Jurkat, Clone E6-1 (cell line): ENCODE data around the gene CDKN1B.
"Not testable (repeated sequence)": the region's sequence is repeated elsewhere in the genome, so short reads cannot be mapped to it uniquely, and the experiment has no call there.

ENCODE experiments used
- DNase-seq: peaks from one replicate; pipeline ENCODE4 v3.0.0-alpha.2; 2011; ENCODE audit warnings: low read depth, low spot score
- H3K4me3 ChIP-seq: 2 replicates; pipeline ENCODE4 v1.5.1; 2011; ENCODE audit warnings: mild to moderate bottlenecking, low read length, control low read depth, moderate library complexity

CDKN1B gene

DNA sequence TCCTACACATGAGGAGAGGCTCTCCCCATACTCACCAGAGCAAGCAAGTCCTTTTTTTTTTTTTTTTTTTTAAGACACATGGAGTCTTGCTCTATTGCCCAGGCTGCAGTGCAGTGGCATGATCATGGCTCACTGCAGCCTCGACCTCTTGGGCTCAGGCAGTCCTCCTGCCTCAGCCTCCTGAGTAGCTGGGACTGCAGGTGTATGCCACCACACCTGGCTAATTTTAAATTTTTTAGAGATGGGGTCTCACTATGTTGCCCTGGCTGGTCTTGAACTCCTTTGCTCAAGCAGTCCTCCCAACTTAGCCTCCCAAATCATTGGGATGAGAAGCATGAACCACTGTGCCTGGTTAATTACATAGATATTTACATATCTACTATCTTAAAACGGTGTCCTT, 21.0 kb downstream of the CDKN1B start:
- not testable (repeated sequence) for H3K4me3 ChIP-seq, DNase-seq

DNA sequence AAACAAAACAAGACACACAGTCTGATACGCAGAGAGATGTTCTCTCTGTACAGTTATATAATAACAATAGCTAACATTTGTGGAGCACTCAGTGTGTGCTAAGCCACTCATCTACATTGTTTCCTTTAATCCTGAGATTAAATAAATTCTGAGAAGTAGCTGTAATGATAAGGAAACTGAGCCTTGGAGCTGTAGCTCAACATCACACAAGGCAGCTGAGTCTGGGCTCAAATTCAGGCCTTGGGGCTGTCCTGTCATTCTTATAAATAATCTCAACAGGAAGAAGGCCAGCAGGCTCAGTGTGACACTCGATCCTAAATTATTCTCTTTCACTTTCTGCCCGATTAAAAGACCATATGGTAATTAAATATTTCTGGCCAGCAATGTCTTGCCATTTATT, 24.5 kb downstream of the CDKN1B start:
- H3K4me3 ChIP-seq: no peak overlapping the region
- DNase-seq: no peak

DNA sequence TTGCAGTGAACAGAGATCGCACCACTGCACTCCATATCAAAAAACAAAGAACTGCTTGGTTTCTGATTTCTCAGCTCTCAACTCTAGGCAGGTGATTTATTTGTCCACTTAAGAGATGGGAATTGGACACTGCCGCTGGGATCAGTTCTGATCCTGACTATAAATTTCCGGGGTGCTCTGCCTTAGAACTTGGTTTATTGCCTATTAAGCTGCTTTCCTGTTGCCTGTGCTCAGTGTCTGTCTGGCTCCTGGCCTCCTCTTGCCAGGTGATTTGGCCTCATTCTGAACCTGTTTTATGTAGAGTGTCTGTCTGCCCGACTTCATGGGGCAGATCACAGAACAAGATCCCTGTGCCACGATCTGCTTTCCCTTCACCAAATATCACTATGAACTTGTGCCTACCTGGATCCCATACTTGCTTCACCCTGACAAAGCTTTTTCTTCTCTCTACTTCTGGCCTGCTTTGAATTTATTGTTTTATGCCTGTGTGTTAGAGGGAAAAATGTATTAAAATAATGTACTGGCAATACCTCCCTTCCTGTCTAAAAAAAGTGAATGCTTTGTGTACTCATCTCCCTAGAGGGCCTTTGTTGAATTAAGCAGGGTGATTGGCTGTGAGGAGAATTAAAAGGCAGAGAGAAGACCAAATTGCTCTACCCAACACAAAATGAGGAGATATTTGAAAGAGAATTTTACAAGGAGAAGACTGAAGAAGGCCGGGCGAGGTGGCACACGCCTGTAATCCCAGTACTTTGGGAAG, 27.6 kb downstream of the CDKN1B start:
- DNase-seq: no peak
- no peak overlapping the region for H3K4me3 ChIP-seq

DNA sequence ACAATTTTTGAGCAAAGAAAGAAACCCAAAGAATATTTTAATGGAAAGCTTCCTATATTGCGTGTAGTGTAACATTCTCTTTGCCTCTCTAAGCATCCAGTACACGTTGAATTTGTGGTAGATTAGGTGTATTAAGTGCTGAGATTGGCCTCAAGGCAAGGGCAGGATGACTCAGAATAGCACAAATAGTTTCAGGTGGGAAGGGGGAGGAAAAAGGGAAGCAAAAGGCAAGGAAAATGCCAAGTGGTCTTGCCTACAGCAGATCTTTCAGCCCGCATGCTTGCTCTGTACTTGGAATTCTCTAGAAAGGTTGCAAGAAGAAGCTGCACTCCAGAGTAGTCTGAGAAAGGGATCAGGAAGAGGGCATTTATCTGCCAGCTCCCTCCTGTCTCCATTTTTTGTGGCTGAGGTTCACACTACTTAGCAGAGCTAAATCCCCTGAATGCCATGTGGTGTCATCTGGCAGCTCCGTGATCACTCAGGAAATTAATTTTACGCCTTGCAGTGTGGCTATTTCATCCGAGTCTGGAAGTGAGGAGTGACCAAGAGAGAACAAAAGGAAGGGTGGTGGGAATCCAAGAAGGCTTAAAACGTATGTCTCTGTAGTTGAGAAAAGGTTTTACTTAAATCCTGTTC, 28.5 kb downstream of the CDKN1B start:
- H3K4me3 ChIP-seq: no peak overlapping the region
- no peak for DNase-seq

DNA sequence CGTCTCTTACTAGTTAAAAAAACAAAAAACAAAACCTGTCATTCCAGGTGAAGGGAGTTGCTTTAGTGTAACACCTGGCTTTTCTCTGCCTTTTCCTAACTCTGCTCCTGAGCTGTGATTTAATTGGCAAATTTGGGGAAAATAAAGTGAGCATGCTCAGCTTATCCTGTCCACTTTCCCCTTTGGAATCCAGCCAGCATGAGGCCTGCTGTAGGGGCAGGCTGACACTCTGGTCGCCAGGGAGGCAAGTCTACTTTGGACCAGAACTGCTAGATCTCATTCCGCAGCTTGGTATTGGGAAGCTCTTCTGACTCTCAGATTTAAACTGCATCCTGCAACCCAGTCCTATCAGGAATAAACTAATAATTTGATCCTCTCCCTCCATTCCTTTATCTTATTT, 30.1 kb downstream of the CDKN1B start:
- no peak for DNase-seq
- no peak overlapping the region for H3K4me3 ChIP-seq

DNA sequence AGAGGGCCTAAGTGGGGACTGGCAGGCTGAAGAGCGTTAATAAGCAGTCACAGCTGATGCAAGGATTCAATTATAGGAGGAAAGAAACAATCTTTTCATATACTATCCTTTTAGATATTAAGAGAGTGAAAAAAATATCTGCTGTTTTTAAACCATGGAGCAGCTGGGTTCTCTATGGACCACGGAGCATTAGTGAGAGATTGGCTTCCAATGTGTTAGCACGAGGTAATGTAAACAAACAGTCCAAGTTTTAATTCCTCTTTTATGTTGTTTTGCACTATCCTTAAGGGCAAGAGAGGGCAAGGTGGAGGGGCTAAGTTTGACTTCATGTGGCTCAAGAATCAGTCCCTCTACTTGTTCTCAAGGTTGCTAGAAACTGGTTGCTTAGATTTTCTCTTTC, 30.9 kb downstream of the CDKN1B start:
- H3K4me3 ChIP-seq: no peak overlapping the region
- DNase-seq: no peak

DNA sequence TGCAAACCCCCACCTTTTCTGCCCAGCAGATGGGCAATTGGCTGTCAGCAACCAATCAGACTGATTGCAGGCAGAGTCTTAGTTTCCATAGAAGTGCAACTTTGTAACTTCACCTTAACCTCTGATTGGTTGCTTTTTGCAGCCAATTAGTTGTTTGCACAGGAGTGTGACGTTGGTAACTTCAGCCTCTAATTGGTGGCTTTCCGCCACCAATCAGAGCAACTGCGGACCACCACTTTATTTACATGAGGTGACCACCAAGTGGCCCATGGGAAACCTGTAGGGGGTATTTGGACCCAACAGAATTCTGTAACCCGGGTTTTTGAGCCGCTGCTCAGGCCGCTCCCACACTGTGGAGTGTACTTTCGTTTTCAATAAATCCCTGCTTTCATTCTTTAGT, 32.3 kb downstream of the CDKN1B start:
- no peak overlapping the region for H3K4me3 ChIP-seq
- no peak for DNase-seq

DNA sequence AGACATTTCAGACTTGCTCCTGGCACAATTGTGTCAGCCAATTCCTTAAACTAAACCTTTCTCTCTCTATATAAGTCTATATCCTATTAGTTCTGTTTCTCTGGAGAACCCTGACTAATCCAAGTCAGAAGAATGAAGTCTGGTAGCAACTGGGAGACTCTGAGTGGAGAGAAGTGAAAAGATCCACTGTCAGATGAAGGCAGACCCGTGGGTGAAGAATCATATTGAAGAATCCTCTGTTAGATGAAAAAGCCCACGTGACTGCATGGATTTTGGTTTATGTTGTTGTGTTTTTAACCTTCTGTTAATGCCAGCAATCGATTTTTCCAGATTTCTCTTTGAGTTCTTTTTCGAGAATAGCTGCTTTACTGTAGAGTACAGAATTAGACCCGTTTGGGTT, 38.8 kb downstream of the CDKN1B start:
- no peak overlapping the region for H3K4me3 ChIP-seq
- DNase-seq: no peak

DNA sequence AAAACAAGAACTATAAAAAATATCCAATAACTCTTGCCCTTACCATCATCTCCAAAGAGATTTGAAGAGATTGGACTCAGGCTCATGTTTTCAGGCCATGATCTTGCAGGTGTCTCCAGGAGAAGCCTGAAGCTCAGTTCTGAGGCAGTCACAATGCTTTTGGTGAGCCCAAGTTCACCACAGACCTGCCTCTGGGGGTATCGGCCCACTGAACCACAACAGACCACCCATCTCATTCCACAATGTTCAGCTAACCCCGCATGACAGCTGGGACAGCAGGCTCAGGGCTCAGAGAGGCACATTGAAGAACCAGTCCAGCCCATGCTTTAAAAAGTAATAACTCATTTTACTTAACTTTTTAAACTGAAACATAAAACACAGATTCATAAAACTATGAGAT, 40.0 kb downstream of the CDKN1B start:
- DNase-seq: no peak
- no peak overlapping the region for H3K4me3 ChIP-seq

DNA sequence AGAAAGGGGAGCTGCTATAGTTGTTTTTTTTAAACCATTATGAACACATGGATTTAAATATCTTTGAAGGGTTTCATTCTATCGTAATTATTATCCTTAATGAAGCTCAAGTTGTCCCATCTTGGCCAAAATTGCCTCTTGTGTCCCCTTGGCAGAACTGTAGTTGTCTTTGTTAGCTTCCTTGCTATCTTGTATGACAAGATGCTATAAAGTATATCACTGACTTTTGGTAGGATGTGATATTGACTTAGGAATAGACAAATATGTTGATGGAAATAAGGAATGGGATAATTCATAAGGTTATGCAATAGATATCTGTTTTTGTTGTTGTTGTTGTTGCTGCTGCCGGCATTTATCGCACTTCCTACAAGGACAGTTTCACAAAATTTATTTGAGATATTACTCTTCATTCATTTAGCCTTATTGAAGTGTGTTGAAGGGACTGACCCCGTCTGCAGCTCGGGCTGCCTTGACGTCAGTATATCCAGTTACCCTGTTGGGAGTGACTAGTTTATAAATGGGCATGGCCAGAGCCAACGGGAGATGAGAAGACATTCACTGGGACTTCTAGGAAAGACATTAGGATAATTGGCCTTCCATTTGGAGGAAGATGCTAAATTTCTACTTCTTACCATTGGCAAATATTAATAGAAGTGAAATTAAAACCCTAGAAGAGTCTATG, 42.2 kb downstream of the CDKN1B start:
- DNase-seq: no peak
- no peak overlapping the region for H3K4me3 ChIP-seq

DNA sequence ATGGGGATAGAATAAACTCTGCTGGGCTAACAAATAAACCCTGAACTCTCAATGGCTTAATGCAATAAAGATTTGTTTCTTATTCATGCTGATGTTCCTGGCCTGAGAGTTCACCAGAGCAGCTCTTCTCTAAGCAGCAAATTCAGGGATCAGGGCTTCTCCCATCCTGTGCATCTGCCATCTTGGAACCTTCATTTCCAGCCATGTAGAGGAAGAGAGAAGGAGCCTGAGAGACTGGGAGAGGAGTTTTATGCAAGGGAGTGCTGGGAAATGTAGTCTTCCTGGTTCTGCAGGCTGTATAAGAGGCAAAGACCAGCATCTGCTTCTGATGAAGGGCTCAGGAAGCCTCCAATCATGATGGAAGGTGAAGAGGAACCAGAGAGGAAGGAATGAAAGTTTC, 47.7 kb downstream of the CDKN1B start:
- no peak overlapping the region for H3K4me3 ChIP-seq
- no peak for DNase-seq

DNA sequence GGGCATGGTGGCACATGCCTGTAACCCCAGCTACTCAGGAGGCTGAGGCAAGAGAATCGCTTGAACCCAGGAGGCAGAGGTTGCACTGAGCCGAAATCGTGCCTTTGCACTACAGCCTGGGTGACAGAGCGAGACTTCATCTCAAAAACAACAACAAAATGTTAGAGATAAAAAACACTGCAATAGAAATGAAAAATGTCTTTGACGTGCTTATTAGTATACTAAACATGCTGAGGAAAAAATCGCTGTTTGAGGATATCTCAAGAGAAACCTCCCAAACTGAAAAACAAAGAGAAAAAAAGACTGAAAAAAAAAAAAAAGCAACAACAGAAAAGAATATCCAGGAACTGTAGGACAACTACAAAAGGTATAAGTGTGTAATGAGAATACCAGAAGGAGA, 53.1 kb downstream of the CDKN1B start:
- no peak for DNase-seq
- no peak overlapping the region for H3K4me3 ChIP-seq
